Suprapubic skin (tissue), 4 donors: ENCODE measurements around the gene OFD1.

Experiments
- EP300 ChIP-seq: sonication (generic); formaldehyde crosslinking; IDR thresholded peaks from one replicate; pipeline ENCODE4 v1.6.1; 2017; ENCODE audit warnings: antibody characterized with exemption
- POLR2A ChIP-seq, 2 donors: fragments of 450-650 bp; IDR thresholded peaks; one replicate each; pipeline ENCODE4 v1.6.1; 2017; ENCODE audit warnings: antibody characterized with exemption in 2 of 2, mild to moderate bottlenecking in 2 of 2, moderate library complexity in 2 of 2
- POLR2AphosphoS5 ChIP-seq, 3 donors: sonication (generic); formaldehyde crosslinking; IDR thresholded peaks; one replicate each; pipeline ENCODE4 v1.6.1; 2017; ENCODE audit warnings: antibody characterized with exemption in 3 of 3
- TF ChIP-seq, protein P1 (sequence below), 2 donors: fragments of 200-600 bp in 1 of 2; fragments of 450-650 bp in 1 of 2; sonication (generic) in 1 of 2; IDR thresholded peaks; one replicate each; pipeline ENCODE4 v1.5.1; 2016 to 2019; ENCODE audit warnings: antibody characterized with exemption in 2 of 2, mild to moderate bottlenecking in 1 of 2, moderate library complexity in 1 of 2

DNA sequence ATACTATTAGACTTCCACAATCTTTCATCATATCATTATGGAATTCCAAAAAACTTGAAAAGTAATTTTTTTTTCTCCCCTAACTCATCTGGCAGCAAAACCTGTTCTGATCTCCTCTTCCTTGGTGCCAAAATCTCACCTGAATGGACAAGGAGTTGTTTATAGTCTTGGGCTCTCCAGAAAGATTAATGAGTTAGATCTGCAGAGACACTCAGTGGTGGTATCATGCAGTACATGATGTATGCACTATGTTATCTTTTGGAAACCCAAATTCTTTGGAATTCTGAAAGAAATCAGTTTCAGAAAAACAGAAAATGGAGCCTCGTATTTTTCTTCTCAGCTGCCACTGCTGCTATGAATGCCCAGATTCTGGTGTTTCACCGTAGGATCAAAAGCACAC lies 70.7 kb downstream of the OFD1 start:
- TF ChIP-seq, protein P1, sequence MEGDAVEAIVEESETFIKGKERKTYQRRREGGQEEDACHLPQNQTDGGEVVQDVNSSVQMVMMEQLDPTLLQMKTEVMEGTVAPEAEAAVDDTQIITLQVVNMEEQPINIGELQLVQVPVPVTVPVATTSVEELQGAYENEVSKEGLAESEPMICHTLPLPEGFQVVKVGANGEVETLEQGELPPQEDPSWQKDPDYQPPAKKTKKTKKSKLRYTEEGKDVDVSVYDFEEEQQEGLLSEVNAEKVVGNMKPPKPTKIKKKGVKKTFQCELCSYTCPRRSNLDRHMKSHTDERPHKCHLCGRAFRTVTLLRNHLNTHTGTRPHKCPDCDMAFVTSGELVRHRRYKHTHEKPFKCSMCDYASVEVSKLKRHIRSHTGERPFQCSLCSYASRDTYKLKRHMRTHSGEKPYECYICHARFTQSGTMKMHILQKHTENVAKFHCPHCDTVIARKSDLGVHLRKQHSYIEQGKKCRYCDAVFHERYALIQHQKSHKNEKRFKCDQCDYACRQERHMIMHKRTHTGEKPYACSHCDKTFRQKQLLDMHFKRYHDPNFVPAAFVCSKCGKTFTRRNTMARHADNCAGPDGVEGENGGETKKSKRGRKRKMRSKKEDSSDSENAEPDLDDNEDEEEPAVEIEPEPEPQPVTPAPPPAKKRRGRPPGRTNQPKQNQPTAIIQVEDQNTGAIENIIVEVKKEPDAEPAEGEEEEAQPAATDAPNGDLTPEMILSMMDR (IDR thresholded peaks at IDR 0.05) = no peak
- TF ChIP-seq EP300 (no peak), POLR2A (IDR thresholded peaks at IDR 0.05) (no peak), POLR2AphosphoS5 (IDR thresholded peaks at IDR 0.05) (no peak)
